22Rv1 (cell line): ENCODE data around the gene RPL28.

ENCODE experiments used
- H3K27ac ChIP-seq: fragments of 450-650 bp; 2 replicates; pipeline ENCODE4 v1.5.1; 2017
- ZFX ChIP-seq: fragments of 450-650 bp; IDR thresholded peaks from 2 replicates; pipeline ENCODE4 v1.6.1; 2017; ENCODE audit warnings: antibody characterized with exemption, borderline replicate concordance
- TF ChIP-seq, protein P1 (sequence below): fragments of 450-650 bp; IDR thresholded peaks from 2 replicates; pipeline ENCODE4 v1.5.1; 2017; ENCODE audit warnings: mild to moderate bottlenecking

Gene RPL28

DNA sequence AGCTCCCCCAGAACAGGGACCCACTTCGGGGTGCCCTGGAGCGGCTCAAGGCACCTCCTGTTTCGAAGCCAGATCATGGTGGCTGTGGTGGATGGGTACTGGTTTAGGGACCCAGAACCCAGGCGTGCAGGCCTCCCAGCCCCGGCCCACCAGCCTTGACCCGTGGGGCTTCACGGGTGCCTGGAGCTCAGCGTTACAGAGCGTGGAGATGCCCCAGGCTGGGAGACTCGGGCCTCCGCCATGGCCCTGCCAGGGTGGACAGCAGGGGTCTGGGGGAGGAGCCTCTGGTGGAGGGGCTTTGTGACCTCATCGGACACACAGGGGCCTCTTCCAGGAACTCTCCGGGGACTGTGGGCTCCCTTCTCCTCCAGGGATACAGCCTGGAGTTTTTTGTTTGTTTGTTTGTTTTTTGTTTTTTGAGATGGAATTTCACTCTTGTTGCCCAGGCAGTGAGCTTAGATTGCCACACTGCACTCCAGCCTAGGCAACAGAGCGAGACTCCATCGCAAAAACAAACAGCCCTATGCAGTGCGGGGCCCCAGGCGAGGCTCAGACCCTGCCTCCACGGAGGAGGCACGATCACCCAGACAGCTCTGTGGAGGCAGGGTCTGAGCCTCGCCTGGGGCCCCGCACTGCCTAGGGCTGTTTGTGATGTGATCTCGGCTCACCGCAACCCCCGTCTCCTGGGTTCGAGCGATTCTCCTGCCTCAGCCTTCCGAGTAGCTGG lies 22.6 kb upstream of the RPL28 start, which contains the start of gene GARIN5B:
GARIN5B (minus strand) TSS at position 271 of the 727 bp plus-strand sequence; CDS start at position 77, 194 bp downstream.
- H3K27ac ChIP-seq: no peak within 1 kb of the TSS
- TF ChIP-seq, protein P1, sequence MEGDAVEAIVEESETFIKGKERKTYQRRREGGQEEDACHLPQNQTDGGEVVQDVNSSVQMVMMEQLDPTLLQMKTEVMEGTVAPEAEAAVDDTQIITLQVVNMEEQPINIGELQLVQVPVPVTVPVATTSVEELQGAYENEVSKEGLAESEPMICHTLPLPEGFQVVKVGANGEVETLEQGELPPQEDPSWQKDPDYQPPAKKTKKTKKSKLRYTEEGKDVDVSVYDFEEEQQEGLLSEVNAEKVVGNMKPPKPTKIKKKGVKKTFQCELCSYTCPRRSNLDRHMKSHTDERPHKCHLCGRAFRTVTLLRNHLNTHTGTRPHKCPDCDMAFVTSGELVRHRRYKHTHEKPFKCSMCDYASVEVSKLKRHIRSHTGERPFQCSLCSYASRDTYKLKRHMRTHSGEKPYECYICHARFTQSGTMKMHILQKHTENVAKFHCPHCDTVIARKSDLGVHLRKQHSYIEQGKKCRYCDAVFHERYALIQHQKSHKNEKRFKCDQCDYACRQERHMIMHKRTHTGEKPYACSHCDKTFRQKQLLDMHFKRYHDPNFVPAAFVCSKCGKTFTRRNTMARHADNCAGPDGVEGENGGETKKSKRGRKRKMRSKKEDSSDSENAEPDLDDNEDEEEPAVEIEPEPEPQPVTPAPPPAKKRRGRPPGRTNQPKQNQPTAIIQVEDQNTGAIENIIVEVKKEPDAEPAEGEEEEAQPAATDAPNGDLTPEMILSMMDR: no peak
- no peak for TF ChIP-seq ZFX

DNA sequence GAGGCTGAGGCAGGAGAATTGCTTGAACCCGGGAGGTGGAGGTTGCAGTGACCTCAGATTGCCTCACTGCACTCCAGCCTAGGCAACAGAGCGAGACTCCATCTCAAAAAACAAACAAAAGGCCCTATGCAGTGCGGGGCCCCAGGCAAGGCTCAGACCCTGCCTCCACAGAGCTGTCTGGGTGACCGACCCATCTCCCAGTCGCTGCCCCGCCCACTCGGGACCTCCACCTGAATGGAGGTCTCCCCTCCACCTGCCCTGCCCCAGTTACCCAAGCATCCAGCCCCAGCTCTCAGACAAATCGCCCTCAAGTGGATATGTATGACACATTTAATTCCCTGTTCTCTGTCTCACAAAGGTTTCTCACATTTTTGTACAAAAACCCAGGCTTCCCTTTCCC lies 20.5 kb upstream of the RPL28 start:
- no peak for TF ChIP-seq ZFX
- TF ChIP-seq, protein P1: no peak

DNA sequence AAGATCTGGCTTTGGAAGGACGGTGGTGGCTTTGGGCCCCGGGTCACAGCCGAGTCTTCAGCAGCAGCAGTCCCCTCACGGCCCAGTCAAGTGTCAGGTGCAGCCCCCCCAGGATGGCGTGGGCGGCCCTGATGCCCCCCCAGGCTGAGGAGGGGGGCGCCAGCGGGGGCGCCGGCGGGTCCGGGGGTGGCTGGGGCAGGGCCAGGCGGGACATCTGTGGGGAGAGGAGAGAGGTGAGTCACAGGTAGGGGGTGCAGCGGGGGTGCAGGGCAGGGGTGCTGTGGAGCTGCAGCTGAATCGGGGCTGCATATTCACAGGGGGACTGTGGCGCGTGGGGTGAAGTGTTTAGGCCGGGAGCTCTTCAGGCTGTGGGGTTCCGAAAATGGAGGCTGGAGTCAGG lies 19.8 kb upstream of the RPL28 start:
- H3K27ac ChIP-seq: no peak overlapping the region
- TF ChIP-seq ZFX: no peak
- TF ChIP-seq, protein P1: no peak

More for the DNA sequence above, 20.5 kb upstream of the RPL28 start:
- H3K27ac ChIP-seq: no peak overlapping the region

DNA sequence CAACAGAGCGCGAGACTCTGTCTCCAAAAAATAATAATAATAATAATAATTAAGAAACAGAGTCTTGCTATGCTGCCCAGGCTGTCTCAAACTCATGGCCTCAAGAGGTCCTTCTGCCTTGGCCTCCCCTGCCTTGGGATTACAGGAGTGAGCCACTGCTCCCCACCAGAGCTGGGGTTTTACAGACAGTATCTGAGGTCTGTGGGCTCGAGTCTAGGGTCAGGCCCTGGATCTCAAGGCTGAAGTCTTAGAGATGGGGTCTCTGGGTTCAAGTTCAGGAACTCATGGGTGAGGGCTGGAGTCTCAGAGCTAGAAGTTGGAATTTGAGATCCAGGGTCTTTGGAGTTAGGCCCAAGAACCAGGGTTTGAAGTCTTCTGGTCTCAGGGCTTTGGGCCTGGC lies 18.9 kb upstream of the RPL28 start:
- TF ChIP-seq, protein P1: no peak
- TF ChIP-seq ZFX: no peak
- no peak overlapping the region for H3K27ac ChIP-seq

DNA sequence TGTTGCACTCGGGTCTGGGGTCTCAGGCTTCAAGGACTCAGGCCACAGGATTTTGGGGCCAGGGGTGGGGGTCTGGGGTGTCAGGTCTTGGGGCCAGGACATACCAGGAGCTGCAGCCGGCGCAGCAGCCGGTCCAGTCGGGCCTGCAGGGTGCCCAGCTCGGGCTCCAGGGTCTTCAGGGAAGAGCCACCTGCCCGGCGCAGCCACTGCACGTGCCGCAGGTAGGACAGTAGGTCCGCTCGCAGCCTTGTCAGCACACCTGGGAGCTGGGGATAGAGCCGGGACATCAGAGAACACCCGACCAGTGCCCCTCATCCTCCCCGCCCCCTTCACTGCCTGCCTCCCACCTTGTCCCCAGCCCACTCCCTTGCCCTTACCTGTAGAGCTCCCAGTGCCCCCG lies 17.6 kb upstream of the RPL28 start:
- TF ChIP-seq, protein P1: no peak
- TF ChIP-seq ZFX: no peak
- no peak overlapping the region for H3K27ac ChIP-seq

DNA sequence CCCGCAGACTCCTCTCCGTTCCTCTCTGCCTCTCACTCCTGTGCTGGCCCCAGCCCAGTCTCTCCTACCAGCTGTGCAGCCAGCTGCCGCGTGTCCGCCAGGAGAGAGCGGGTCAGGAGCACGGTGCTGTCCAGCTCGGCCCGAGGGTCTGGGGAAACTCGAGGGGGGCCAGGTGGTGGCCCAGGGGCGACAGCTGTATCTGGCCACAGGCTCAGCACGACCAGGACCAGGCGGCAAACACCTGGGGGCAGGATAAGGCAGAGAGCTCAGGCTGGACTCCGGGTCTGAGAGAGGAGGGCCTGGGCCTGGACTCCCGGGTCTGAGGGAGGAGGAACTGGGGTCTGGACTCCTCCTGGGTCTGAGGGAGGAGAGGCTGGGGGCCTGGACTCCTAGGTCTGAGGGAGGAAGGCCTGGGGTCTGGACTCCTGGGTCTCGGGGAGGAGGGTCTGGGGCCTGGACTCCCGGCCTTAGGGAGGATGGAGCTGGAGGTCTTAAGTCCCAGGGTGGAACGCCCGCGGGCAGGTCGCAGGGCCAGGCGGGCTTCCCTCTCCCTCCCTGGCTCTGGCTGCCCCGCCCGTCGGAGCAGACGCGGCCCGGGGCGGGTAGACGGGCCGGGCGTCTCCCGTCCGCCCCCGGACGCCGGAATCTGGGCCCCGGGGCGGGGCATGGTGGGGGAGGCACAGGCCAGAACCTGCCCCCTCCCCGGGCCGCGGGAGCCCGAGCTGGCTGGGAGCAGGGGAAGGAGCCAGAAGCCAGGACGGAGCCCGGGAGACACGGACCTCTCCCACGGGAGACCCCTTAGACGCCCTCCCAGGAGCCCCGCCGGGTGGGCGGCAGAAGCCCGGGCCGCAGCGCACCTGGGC lies 16.8 kb upstream of the RPL28 start:
- no peak for TF ChIP-seq ZFX
- TF ChIP-seq, protein P1: no peak
- 0 out of 2 replicates have a peak overlapping the region, but pooled peaks have one; percentile 4 for H3K27ac ChIP-seq
